ENCODE measurements around the gene CDHR4.
A peak's percentile ranks its signal among the peaks of the same experiment; 100 is the strongest.
"Not testable (repeated sequence)": the region's sequence is repeated elsewhere in the genome, so short reads cannot be mapped to it uniquely, and the experiment has no call there.

CDHR4 gene

DNA sequence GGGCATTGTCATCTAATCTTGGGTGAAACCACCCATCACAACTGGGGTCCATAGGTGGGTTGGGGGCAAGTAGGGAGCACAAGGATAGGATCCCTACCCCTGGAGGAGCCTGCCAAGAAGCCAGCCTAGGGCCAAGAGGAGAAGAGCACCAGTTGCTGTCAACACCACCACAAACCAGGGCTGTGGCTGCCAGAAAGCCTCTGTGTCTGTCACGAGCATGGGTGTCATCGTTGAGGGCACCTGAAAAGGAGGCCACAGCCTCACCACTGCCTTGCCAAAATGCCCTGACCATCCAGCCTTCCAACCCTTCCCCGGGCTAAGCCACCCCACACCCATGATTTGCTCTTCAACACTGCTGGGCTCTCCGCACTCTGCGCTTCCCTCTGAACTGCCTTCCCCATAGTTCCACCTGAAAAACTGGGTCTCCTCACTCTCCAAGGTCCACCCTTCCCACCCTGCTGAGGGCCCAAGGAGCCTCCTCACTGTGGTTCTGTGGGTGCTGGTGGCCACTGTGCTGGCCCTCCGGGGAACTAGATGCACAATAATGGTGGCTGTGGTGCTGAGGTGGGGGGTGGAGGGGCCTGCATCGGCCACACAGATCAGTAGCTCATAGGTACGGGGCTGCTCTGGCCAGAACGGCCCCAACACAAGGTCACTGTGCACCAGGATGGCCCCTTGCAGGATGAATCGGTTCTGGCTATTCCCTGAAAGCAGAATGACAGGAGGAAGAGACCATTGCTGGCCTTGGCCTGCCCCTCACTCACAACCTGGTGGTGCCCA lies 7.1 kb downstream of the CDHR4 start:
- Mint-ChIP-seq H3K27ac (no peak overlapping the region), H3K27me3 (no peaks in the 10 kb centered on the region), H3K4me3 (no peak overlapping the region), H3K9me3 (no peaks in the 10 kb centered on the region), H3K36me3 (ENCODE audit: low read depth) (no peaks in the 10 kb centered on the region), H3K4me1 (peaks cover 2% of the 10 kb centered on the region)
- DNase-seq = no peak
- ATAC-seq = no peak

DNA sequence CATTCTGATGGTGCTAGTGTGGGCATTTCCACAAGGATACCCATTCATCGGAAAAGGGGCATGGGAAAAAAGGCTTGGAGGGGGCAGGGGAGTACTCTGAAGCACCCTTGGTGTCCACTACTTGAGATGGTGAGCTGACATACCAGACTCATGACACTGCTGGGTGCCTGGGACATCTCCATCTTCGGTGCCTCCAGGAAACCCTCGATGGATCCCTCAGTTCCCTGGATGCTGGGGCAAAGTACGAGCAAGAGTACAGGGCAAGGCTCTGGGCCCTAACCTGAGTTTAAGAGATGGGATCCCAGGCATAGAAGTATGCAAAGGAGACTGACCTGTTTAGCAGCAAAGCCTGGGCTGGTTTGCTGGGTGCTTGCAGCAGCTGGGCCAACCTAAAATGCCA lies 8.1 kb downstream of the CDHR4 start:
- H3K4me1 Mint-ChIP-seq = peaks cover 10% of the 10 kb centered on the region
- H3K36me3 Mint-ChIP-seq (ENCODE audit: low read depth) = no peaks in the 10 kb centered on the region
- DNase-seq (no peak), ATAC-seq (no peak)
- no peaks in the 10 kb centered on the region for H3K27me3 Mint-ChIP-seq
- H3K4me3 Mint-ChIP-seq = no peak overlapping the region
- no peak overlapping the region for H3K27ac Mint-ChIP-seq
- no peaks in the 10 kb centered on the region for H3K9me3 Mint-ChIP-seq

GRCh38 chr3:49790626-49791411 lies 8.9 kb downstream of the CDHR4 start:
- DNase-seq = no peak
- Mint-ChIP-seq H3K4me3 (no peak overlapping the region), H3K9me3 (no peaks in the 10 kb centered on the region), H3K27me3 (no peaks in the 10 kb centered on the region), H3K27ac (no peak overlapping the region), H3K36me3 (ENCODE audit: low read depth) (no peaks in the 10 kb centered on the region), H3K4me1 (peaks cover 11% of the 10 kb centered on the region)
- ATAC-seq = no peak

DNA sequence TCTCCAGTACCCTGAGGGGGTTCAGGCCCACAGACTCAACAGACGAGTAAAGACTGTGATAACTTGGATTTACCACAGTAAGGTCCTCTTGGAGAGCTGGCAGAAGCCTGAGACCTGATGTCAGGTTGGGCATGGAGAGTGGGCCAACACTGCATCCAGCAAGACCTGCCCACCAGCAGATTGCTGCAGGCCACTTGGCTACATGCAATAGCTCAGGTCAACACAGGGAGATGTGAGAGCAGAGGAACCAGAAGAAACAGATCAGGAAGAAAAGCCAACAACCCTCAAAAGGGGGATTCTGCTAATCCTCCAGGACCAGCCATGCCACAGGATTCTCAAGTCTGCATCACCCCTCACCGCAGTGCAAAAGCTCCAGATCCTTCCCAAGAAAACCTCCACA lies 11.6 kb downstream of the CDHR4 start:
- Mint-ChIP-seq H3K4me3 (no peak overlapping the region), H3K36me3 (ENCODE audit: low read depth) (peaks cover 8% of the 10 kb centered on the region), H3K4me1 (peaks cover 32% of the 10 kb centered on the region), H3K27me3 (no peaks in the 10 kb centered on the region), H3K27ac (no peak overlapping the region), H3K9me3 (no peaks in the 10 kb centered on the region)
- DNase-seq = no peak
- no peak for ATAC-seq

DNA sequence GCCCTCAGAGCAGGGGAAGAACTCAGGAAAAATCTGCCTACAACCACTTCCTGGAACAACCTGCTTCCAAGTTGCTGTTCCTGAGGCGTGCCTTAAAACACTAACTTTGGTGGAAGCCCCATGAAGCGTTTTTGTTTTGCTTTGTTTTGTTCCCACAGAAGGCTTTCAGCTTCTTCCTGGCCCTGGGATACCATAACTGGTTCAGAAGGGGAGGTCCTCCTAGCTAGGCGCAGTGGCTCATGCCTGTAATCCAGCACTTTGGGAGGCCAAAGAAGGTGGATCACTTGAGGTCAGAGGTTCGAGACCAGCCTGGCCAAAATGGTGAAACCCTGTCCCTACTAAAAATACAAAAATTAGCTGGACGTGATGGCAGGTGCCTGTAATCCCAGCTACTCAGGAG lies 12.1 kb downstream of the CDHR4 start:
- Mint-ChIP-seq H3K4me3 (peak overlapping the region; percentile 87), H3K4me1 (peaks cover 32% of the 10 kb centered on the region)

DNA sequence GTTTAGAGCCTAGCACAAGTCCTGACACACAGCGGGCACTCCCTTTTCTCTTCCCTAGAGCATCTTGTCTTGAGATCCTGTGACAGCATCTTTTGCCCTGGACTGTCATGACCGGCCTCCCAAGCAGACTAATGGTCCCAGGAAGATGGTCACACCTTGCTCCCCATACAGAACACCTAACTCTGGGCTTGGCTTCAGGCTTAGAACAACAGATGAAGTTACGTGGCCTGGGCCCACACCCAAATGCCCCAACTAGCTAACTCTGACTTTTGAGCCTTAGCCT lies 12.6 kb downstream of the CDHR4 start:
- Mint-ChIP-seq H3K4me1 (peaks cover 36% of the 10 kb centered on the region), H3K36me3 (ENCODE audit: low read depth) (peaks cover 10% of the 10 kb centered on the region), H3K27me3 (no peaks in the 10 kb centered on the region), H3K4me3 (peak overlapping the region; percentile 87), H3K27ac (peak overlapping the region; percentile 94), H3K9me3 (no peaks in the 10 kb centered on the region)
- ATAC-seq (no peak), DNase-seq (no peak)

More for the DNA sequence above, 12.1 kb downstream of the CDHR4 start:
- H3K27me3 Mint-ChIP-seq = no peaks in the 10 kb centered on the region
- ATAC-seq (no peak), DNase-seq (no peak)
- H3K27ac Mint-ChIP-seq = peak overlapping the region; percentile 94
- peaks cover 8% of the 10 kb centered on the region for H3K36me3 Mint-ChIP-seq (ENCODE audit: low read depth)
- H3K9me3 Mint-ChIP-seq = no peaks in the 10 kb centered on the region

DNA sequence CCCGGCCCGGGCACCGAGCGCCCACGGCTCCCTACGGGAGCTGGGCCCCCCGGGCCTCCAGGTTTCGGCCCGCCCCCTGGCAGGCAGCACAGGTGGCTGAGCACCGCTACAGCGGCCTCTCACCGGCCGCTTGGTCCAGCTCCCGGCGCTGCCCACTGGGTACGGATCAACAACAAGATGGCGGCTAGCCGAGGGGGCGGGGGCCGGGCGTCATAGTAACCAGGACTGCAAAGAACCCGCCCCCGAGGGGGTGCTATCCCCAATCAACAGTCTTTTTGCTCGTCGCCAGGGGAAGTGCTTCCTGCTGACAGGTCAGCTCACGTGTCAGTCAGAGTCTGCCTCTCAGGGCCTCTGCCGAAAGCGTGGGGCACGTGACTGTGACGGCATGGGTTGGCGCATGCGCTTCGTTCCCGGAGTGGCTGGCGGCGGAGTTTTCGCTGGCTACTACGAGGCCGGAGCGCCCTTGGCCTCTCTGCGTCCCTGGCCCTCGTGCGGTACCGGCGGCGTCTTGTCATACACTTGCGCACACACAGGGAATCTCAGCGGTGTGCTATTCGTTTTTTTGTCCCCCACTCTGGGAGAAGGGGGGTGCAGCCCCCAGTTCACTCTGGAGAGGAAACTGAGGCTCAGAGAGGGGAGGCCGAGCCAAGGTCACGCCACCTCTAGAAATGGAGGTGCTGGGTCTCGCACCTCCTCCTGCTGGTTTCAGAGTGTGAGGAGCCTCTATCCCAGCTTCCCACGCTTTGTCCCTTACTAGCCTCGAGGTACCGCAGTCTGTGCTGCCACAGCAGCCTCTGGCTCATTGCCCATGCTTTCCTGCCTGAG lies 13.1 kb downstream of the CDHR4 start, which contains the start of gene IP6K1:
TSS of gene IP6K1 (minus strand) at position 186 of the 825 bp plus-strand sequence. CDS start 38,502 bp downstream, outside the sequence.
- Mint-ChIP-seq H3K4me3 (peak within 1 kb of the TSS; percentile 87), H3K9me3 (no peaks in the 10 kb centered on the region), H3K4me1 (peaks cover 37% of the 10 kb centered on the region), H3K27ac (peak within 1 kb of the TSS; percentile 94), H3K27me3 (no peaks in the 10 kb centered on the region), H3K36me3 (ENCODE audit: low read depth) (peaks cover 11% of the 10 kb centered on the region)
- DNase-seq = peak; percentile 99
- peak; percentile 100 for ATAC-seq

DNA sequence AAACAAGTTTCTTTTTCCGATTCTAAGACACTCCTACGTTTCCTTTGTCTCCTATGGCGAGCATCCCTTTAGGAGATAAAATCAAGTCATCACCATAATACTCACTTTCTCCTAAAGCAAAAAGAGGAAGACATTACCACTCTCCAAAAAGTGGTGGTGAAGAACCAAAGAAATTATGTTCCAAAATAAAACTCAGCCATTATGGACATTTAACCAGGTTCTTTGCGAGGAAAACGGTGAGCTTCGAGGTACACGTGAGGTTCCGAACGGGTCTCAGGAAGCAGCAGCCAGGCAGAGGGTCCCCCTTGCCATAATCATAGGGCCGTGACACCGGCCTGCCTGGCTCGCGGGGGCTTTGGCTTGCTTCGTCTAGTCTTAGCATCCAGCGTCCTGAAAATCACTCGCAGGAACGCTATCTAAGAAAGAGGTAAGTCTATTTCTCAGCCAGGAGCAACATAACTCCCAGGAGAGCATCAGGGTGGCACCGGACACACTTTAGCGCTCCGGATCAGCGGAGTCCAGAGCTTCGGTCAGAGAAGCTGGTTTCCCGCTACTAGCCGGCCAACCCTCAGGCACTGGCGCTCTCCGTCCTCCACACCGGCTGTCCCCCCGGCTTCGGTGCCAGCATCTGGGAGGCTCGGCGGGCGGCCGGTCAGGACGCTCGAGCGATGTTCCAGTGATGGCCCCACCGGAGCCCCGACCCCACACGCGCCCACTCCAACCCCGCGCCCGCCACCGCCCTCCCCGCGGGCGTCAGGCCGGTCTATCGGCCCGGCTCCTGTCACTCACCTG lies 13.9 kb downstream of the CDHR4 start:
- Mint-ChIP-seq H3K4me3 (peak overlapping the region; percentile 87), H3K9me3 (no peaks in the 10 kb centered on the region), H3K36me3 (ENCODE audit: low read depth) (peaks cover 15% of the 10 kb centered on the region), H3K27me3 (no peaks in the 10 kb centered on the region), H3K4me1 (peaks cover 42% of the 10 kb centered on the region), H3K27ac (peak overlapping the region; percentile 79)
- DNase-seq (peak; percentile 38), ATAC-seq (peak; percentile 34)

DNA sequence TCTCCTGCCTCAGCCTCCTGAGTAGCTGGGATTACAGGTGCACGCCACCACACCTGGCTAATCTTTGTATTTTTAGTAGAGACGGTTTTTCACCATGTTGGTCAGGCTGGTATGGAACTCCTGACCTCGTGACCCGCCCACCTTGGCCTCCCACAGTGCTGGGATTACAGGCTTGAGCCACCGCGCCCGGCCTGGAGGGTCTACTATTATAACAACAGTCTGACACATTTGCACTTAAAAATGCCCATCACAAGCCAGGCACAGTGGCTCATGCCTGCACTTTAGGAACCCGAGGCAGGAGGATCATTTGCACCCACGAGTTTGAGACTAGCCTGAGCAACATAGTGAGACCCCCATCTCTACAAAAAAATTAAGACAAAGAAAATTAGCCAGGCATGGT lies 17.4 kb downstream of the CDHR4 start:
- not testable (repeated sequence) for DNase-seq, H3K9me3 Mint-ChIP-seq, ATAC-seq, H3K4me3 Mint-ChIP-seq, H3K27me3 Mint-ChIP-seq, H3K27ac Mint-ChIP-seq
- Mint-ChIP-seq H3K36me3 (ENCODE audit: low read depth) (peaks cover 27% of the 10 kb centered on the region), H3K4me1 (peaks cover 56% of the 10 kb centered on the region)

GRCh38 chr3:49781415-49782199 lies 18.1 kb downstream of the CDHR4 start:
- ATAC-seq (no peak), DNase-seq (no peak)
- Mint-ChIP-seq H3K27me3 (no peaks in the 10 kb centered on the region), H3K9me3 (no peaks in the 10 kb centered on the region), H3K27ac (no peak overlapping the region), H3K4me1 (peaks cover 53% of the 10 kb centered on the region), H3K36me3 (ENCODE audit: low read depth) (peaks cover 31% of the 10 kb centered on the region), H3K4me3 (no peak overlapping the region)

- peaks cover 51% of the 10 kb centered on the region for H3K4me1 Mint-ChIP-seq
- not testable (repeated sequence) for H3K27ac Mint-ChIP-seq, H3K9me3 Mint-ChIP-seq
Measured at GRCh38 chr3:49780975-49781365, 18.7 kb downstream of the CDHR4 start.

GRCh38 chr3:49780080-49780974 lies 19.3 kb downstream of the CDHR4 start:
- Mint-ChIP-seq H3K27ac (no peak overlapping the region), H3K9me3 (no peaks in the 10 kb centered on the region), H3K4me3 (no peak overlapping the region), H3K4me1 (peaks cover 47% of the 10 kb centered on the region), H3K36me3 (ENCODE audit: low read depth) (peaks cover 29% of the 10 kb centered on the region), H3K27me3 (no peaks in the 10 kb centered on the region)
- ATAC-seq (no peak), DNase-seq (no peak)

More at GRCh38 chr3:49780975-49781365, 18.7 kb downstream of the CDHR4 start:
- H3K36me3 Mint-ChIP-seq (ENCODE audit: low read depth) = peaks cover 32% of the 10 kb centered on the region
- DNase-seq, H3K27me3 Mint-ChIP-seq, H3K4me3 Mint-ChIP-seq, ATAC-seq: not testable (repeated sequence)

All from activated naive CD8-positive, alpha-beta T cell treated with anti-CD3 and anti-CD28 coated beads, Interleukin-2, amount 50 U/mL, for 24 hours (primary cell).